SK-N-MC (cell line): ENCODE data around the gene PRDX1.

Experiments used
- EZH2 ChIP-seq: fragments of 200-600 bp; sonication (generic); IDR thresholded peaks from one replicate; pipeline ENCODE4 v1.6.1; 2017; ENCODE audit warnings: antibody characterized with exemption
- POLR2AphosphoS5 ChIP-seq: IDR thresholded peaks from 2 replicates; pipeline ENCODE4 v1.6.1; 2012; ENCODE audit warnings: mild to moderate bottlenecking, low read depth, low read length, borderline replicate concordance

DNA sequence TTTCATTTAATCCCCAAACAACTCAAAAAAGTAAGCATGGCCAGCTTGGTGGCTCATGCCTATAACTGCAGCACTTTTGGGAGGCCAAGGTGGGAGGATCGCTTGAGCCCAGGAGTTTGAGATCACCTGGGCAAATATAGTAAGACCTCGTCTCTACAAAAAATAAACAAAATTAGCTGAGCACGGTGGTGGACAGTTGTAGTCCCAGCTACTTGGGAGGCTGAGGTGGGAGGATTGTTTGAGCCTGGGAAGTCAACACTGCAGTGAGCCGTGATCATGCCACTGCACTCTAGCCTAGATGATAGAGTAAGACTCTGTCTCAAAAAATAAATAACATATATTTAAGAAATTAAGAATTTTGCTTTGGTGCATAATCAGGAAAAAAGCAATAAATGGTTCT is 22.8 kb upstream of the PRDX1 start:
- TF ChIP-seq EZH2 (no peak), POLR2AphosphoS5 (no peak)
